ENCODE results near the gene PTTG1IP2. TPM values are rescaled to one million over a fixed set of nuclear protein-coding genes. Genes with fewer than 3 reads are reported as not detected.

Gene PTTG1IP2
- total RNA-seq, 1 experiment from 2014 or later: not detected

- DNase-seq (ENCODE audit: low read depth): no peak
Measured at GRCh38 chr7:90560730-90561129, 91.3 kb downstream of the PTTG1IP2 start.

Other genes starting within 250 kb of the PTTG1IP2 start
- gene CFAP69, start 224.5 kb upstream of the PTTG1IP2 start, total RNA-seq (2014; rRNA removed; shearing (Covaris generic)): 2.1 and 4.2 TPM in 2 replicates
- not detected in 2 replicates for gene FAM237B, start 148.3 kb upstream of the PTTG1IP2 start, total RNA-seq (2014; rRNA removed; shearing (Covaris generic))
- gene GTPBP10, start 122.9 kb upstream of the PTTG1IP2 start, total RNA-seq (2014; rRNA removed; shearing (Covaris generic)): 27.5 and 28.1 TPM in 2 replicates
- 36.2 and 48.9 TPM in 2 replicates for gene CLDN12, start 66.2 kb upstream of the PTTG1IP2 start, total RNA-seq (2014; rRNA removed; shearing (Covaris generic))
- 5.2 and 9.3 TPM in 2 replicates for gene CDK14, start 126.7 kb downstream of the PTTG1IP2 start, total RNA-seq (2014; rRNA removed; shearing (Covaris generic))

Data from RPMI7951 (cell line).